Stimulated activated CD8-positive, alpha-beta memory T cell treated with anti-CD3 and anti-CD28 coated beads, Interleukin-15, amount 100 ng/mL, for 1 hour (primary cell): ENCODE data around the gene UBA3.

Source experiments
- DNase-seq: peaks from one replicate; pipeline ENCODE4 v3.0.0-alpha.2; 2020; ENCODE audit warnings: low read depth

UBA3 gene

GRCh38 chr3:69080233-69080920 is at the start of gene UBA3:
Gene UBA3 (minus strand): TSS chr3:69080365. CDS start chr3:69080353, 12 bp downstream.
- peak; percentile 89 for DNase-seq

DNA sequence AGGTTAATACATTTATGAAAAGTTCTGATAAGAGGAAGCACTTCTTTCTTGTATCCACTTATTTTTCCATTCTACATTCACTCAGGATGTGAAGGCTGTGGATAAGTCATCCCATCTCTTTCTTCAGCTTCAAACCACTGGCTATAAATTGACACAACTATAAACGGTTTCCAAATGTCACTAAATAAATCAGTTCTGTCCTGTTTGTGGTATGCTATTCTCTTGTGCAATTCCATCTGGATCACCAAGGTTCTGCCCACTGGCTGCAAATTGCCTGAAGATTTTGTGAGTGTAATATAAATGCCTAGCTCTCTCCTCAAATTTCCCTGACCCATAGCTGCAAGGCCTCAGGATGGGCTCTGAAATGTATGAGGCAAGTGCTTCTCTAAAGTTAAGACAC is 49.4 kb upstream of the UBA3 start:
- no peak for DNase-seq

DNA sequence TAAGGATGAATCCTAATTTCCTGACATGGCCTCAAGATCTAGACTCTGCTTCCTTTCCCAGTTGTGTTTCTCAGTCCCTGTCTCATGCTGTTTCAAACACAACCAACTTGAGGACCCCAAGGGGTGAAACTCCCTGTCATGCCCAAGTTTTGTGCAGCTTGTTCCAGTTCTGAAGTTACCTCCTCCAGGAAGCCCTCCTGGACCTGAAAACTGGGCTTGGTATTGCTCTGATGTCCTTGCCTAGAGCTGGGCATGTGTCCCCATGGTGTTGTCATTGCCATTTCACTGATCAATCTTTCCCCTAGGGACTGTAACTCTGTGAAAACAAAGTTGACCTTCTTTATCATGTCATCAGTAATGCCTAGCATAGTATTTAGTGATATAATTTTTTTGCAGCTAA is 48.3 kb upstream of the UBA3 start:
- no peak for DNase-seq

- no peak for DNase-seq
Measured at GRCh38 chr3:69126999-69127398, 46.8 kb upstream of the UBA3 start.

- DNase-seq, result no peak
Measured at GRCh38 chr3:69126216-69126615, 46.1 kb upstream of the UBA3 start.

GRCh38 chr3:69122403-69122802 is 42.2 kb upstream of the UBA3 start, which contains the start of gene LMOD3:
Gene LMOD3 (minus strand): TSS chr3:69122595. CDS start chr3:69122386, 209 bp downstream.
- no peak for DNase-seq

GRCh38 chr3:69121950-69122349 is 41.8 kb upstream of the UBA3 start:
- no peak for DNase-seq

DNA sequence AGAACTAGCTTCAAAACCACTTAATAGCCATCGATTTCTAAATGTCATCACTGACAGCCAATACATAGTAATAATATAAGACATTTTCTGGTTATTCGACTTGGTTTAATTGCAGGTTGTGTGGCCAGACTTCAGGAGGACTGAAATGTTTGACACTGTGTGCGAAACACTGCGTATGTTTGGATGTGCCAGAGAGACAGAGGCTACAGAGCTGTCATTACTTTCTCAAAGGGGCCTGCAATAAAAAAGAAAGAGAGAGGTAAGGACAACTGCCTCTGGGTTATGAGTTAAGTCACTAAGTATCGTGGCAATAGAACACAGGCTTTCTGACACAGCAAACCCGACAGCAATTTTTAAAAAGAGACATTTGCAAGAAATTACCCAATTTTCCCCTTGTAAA is 41.3 kb upstream of the UBA3 start:
- no peak for DNase-seq

- DNase-seq, result peak; percentile 79
Measured at GRCh38 chr3:69120879-69121464, 40.8 kb upstream of the UBA3 start.

DNA sequence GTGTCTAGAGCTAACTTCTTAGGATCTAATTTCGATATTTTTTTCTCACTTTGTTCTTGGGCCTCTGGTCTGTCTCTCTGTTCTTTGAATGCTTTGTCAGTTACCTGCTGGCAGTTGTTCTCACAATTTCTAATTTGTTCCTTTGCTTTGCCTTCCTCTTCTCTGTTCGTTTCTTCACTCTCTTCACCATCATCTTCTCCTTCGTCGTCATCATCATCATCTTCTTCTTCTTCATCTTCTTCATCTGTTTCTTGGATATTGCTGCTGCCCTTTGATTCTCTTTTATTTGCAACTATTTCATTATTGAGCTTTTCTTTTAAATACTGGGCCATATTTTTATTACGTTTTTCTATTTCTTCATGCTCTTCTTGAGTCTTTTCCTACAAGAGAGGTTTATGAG is 39.5 kb upstream of the UBA3 start:
- DNase-seq, result no peak

GRCh38 chr3:69119138-69119537 is 39.0 kb upstream of the UBA3 start:
- DNase-seq, result no peak

- no peak for DNase-seq
Measured at GRCh38 chr3:69118555-69118954, 38.4 kb upstream of the UBA3 start.

GRCh38 chr3:69116897-69117296 is 36.7 kb upstream of the UBA3 start:
- no peak for DNase-seq

DNA sequence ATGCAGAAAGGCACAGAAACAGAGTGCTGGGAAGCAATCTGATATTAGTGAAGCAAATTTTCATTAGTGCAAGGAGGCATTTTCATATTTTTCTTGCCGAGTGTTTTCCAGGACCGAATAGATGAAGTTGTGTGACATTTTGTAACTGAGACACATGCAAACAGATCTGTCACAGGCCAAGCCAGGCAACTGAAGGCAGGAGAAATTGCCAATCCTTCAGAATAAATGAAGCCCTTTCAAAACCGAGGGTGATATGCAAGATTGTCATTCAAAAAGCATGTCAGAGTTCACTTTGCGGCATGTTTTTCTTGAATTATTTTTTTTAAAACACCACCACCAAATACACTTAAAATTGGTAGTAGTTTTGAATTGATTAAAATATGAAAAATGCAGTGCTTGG is 36.0 kb upstream of the UBA3 start:
- no peak for DNase-seq

- DNase-seq, result no peak
Measured at GRCh38 chr3:69115731-69116130, 35.6 kb upstream of the UBA3 start.

- no peak for DNase-seq
Measured at GRCh38 chr3:69113536-69113935, 33.4 kb upstream of the UBA3 start.

- DNase-seq, result no peak
Measured at GRCh38 chr3:69110941-69111546, 30.9 kb upstream of the UBA3 start.

DNA sequence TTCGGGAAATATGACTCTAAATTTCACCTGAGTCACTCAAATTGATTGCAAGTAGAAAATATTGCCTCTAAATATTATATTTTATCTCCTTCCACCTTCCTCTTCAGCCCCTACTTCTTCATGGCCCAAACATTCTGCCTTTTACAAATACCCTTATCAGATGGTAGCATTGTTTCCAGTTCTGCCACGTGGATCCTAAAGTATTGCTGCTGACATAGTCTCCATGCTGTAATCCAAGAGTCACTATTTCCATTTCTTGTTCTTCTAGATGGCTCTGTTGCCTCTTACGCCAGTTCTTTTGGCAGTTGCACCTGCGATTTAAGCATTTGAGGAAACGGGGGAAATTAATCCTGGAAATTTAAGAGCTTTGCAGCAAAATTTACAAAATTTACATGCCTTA is 28.6 kb upstream of the UBA3 start:
- no peak for DNase-seq

DNA sequence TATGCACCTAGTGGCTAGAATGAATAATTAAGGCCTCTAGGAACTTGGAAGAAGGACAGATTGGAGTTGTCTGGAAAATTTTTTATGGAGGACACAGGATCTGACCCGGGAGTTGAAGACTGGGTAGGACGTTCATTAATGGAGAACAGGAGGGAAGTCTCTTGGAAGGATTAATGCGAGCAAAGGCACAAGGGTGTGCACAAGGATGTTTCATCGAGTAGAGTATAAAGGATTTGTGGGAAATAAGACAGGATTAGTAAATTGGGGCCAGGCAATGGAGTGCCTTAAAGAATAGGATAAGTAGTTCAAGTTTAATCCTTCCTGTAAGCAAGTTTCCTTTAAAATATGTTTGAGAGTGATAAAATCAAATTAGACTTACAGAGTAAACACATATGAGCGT is 27.7 kb upstream of the UBA3 start:
- DNase-seq, result no peak

- DNase-seq, result no peak
Measured at GRCh38 chr3:69105320-69105719, 25.2 kb upstream of the UBA3 start.

GRCh38 chr3:69104586-69104985 is 24.4 kb upstream of the UBA3 start:
- no peak for DNase-seq

DNA sequence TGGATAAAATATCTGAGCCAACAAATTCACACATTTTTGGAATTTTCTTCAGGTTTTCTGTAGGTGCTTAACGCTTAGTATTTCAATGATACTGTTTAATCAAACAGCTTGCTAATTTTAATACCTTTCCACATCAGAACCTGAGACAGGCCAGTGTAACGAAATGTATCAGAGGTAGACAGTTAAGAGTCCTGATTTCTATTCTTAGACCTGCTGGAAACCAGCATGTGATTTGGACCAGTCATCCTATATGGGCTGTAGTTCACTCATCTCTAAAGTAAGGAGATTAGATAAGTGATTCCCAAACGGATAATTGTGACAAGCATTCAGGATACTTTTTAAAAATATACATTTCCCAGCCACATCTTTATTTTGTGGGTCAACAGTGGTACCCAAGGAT is 23.0 kb upstream of the UBA3 start:
- DNase-seq, result no peak

DNA sequence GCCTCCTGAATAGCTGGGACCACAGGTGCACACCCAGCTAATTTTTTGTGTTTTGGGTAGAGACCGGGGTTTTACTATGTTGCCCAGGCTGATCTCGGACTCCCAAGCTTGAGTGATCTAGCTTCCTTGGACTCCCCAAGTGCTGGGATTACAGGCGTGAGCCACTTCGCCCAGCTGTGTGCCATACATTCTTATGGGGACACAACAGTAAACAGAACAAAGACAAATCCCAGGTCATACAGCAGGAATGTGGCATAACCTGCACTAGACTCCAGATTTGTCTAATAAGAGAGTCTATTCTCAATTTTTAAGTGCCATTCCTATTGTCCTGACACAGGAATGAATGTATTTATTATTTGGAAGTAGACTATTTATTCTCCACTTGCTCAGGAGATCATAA is 22.2 kb upstream of the UBA3 start:
- no peak for DNase-seq

DNA sequence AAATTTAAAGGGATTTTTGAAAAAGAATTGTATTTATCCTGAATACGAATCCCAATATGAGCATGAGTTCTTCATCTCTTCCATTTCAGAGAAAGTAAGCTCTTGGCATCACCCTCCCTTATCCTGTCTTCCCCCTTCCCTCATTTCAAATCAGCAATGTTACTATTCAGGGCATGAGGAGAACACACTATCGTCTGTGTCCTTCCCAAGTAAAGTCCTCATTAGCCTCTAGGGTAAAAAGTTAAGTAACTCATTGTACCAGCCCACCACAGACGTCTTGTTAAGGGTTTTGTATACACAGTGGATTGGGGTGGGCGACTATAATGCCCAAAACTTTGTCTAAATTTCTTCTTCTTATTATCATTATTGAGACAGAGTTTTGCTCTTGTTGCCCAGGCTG is 19.4 kb upstream of the UBA3 start:
- DNase-seq, result no peak
